IMR-90 (cell line): ENCODE measurements around the gene CLCF1. TPM values are rescaled to one million over a fixed set of nuclear protein-coding genes. Genes with fewer than 3 reads are reported as not detected.

ENCODE experiments used
- ATAC-seq: fragments of 200-7000 bp; cut with Tn5 transposase; 2 replicates; pipeline ENCODE4 v1.9.1; 2020; ENCODE audit warnings: low read depth, mild to moderate bottlenecking, moderate library complexity
- BruUV-seq: library from RNA; stranded (reverse); fragments of 400-500 nt; replicated peaks from 2 replicates; lab custom pipeline; 2021; lab: Mats Ljungman, UMichigan
- CTCF ChIA-PET: fragments of 300-600 bp; formaldehyde crosslinking; extraction: SDS; loops from one replicate; lab custom pipeline; 2021; ENCODE audit warnings: antibody characterized with exemption; lab: Yijun Ruan, JAX
- POLR2A ChIA-PET: fragments of 300-600 bp; sonication (Branson Sonifier 250); formaldehyde crosslinking; loops from one replicate; lab custom pipeline; 2022; ENCODE audit warnings: antibody characterized with exemption; ENCODE audit not compliant: unreplicated experiment; lab: Charles Lee
- DNase-seq: peaks from one replicate; pipeline ENCODE4 v3.0.0; 2013
- H2AFZ ChIP-seq: replicated peaks from 2 replicates; pipeline ENCODE3; 2013; ENCODE audit warnings: low read length, mild to moderate bottlenecking; ENCODE audit not compliant: poor library complexity
- H2AK5ac ChIP-seq: 2 replicates; pipeline ENCODE4 v1.6.1; 2013; ENCODE audit warnings: low read depth, low read length, inconsistent platforms
- H2AK9ac ChIP-seq: replicated peaks from 2 replicates; pipeline ENCODE3; 2013; ENCODE audit warnings: mild to moderate bottlenecking, low read depth, low read length, moderate library complexity; ENCODE audit not compliant: poor library complexity
- H2BK120ac ChIP-seq: 2 replicates; pipeline ENCODE4 v1.6.1; 2013; ENCODE audit warnings: low read depth, low read length, inconsistent platforms
- H2BK15ac ChIP-seq: 3 replicates; pipeline ENCODE4 v1.6.1; 2013; ENCODE audit warnings: low read depth, low read length, inconsistent platforms
- H2BK20ac ChIP-seq: 2 replicates; pipeline ENCODE4 v1.6.1; 2013; ENCODE audit warnings: low read depth, mild to moderate bottlenecking, inconsistent platforms, low read length, moderate library complexity
- H2BK5ac ChIP-seq: 2 replicates; pipeline ENCODE4 v1.6.1; 2013; ENCODE audit warnings: mild to moderate bottlenecking, low read depth, low read length, inconsistent platforms; ENCODE audit not compliant: poor library complexity, severe bottlenecking
- H3K14ac ChIP-seq: replicated peaks from 2 replicates; pipeline ENCODE4 v1.6.1; 2013; ENCODE audit warnings: low read depth, low read length, inconsistent platforms
- H3K18ac ChIP-seq: 2 replicates; pipeline ENCODE4 v1.6.1; 2013; ENCODE audit warnings: low read depth, low read length, control low read depth
- H3K23ac ChIP-seq: 2 replicates; pipeline ENCODE4 v1.6.1; 2013; ENCODE audit warnings: low read depth, low read length, inconsistent platforms
- H3K27ac ChIP-seq: 2 replicates; pipeline ENCODE4 v1.5.1; 2013; ENCODE audit warnings: mild to moderate bottlenecking, control low read depth, low read length; ENCODE audit not compliant: insufficient read depth
- H3K27me3 ChIP-seq: 2 replicates; pipeline ENCODE4 v1.6.1; 2013; ENCODE audit warnings: low read length; ENCODE audit not compliant: control insufficient read depth, insufficient read depth
- H3K36me3 ChIP-seq: 2 replicates; pipeline ENCODE4 v1.6.1; 2013; ENCODE audit warnings: low read length, mixed read lengths; ENCODE audit not compliant: control insufficient read depth, insufficient read depth
- H3K4ac ChIP-seq: 2 replicates; pipeline ENCODE4 v1.6.1; 2013; ENCODE audit warnings: low read depth, low read length, inconsistent platforms
- H3K4me1 ChIP-seq: 2 replicates; pipeline ENCODE4 v1.6.1; 2013; ENCODE audit warnings: low read length, mixed read lengths; ENCODE audit not compliant: control insufficient read depth, insufficient read depth
- H3K4me2 ChIP-seq: 2 replicates; pipeline ENCODE4 v1.6.1; 2013; ENCODE audit warnings: low read depth, mild to moderate bottlenecking, control low read depth, low read length, moderate library complexity
- H3K4me3 ChIP-seq: 2 replicates; pipeline ENCODE4 v1.5.1; 2013; ENCODE audit warnings: low read depth, mild to moderate bottlenecking, control low read depth, low read length, moderate library complexity; ENCODE audit not compliant: insufficient read depth
- H3K56ac ChIP-seq: 2 replicates; pipeline ENCODE4 v1.6.1; 2013; ENCODE audit warnings: low read length, inconsistent platforms; ENCODE audit not compliant: insufficient read depth; ENCODE audit errors: extremely low read depth
- H3K79me1 ChIP-seq, 2 experiments: 2 replicates each; pipeline ENCODE4 v1.6.1; 2013; ENCODE audit warnings: low read length in 2 of 2, inconsistent platforms in 1 of 2, low read depth in 1 of 2
- H3K9ac ChIP-seq: 2 replicates; pipeline ENCODE4 v1.6.1; 2013; ENCODE audit warnings: low read depth, low read length, control low read depth
- H3K9me1 ChIP-seq: 2 replicates; pipeline ENCODE4 v1.6.1; 2013; ENCODE audit warnings: low read length, inconsistent platforms; ENCODE audit not compliant: insufficient read depth
- H3K9me3 ChIP-seq: 2 replicates; pipeline ENCODE4 v1.6.1; 2013; ENCODE audit warnings: low read length; ENCODE audit not compliant: control insufficient read depth, insufficient read depth
- H4K20me1 ChIP-seq: 2 replicates; pipeline ENCODE4 v1.6.1; 2013; ENCODE audit warnings: low read length, inconsistent platforms; ENCODE audit not compliant: insufficient read depth
- H4K5ac ChIP-seq: 2 replicates; pipeline ENCODE4 v1.6.1; 2013; ENCODE audit warnings: mild to moderate bottlenecking, low read depth, low read length, control low read depth
- H4K8ac ChIP-seq, 2 experiments: 2 replicates each; pipeline ENCODE4 v1.6.1; 2013; ENCODE audit warnings: low read depth in 2 of 2, low read length in 2 of 2, control low read depth in 1 of 2, inconsistent platforms in 1 of 2
- H4K91ac ChIP-seq: 2 replicates; pipeline ENCODE4 v1.6.1; 2013; ENCODE audit warnings: low read depth, low read length, inconsistent platforms; ENCODE audit not compliant: insufficient read depth
- BHLHE40 ChIP-seq: fragments of 150-350 bp; IDR thresholded peaks from 2 replicates; pipeline ENCODE4 v1.6.1; 2016; ENCODE audit warnings: mild to moderate bottlenecking, low read depth, low read length
- CHD1 ChIP-seq: IDR thresholded peaks from 2 replicates; pipeline ENCODE4 v1.6.1; 2012; ENCODE audit warnings: low read depth, low read length, improper control_type of control experiment
- MAFK ChIP-seq: IDR thresholded peaks from 2 replicates; pipeline ENCODE4 v1.6.1; 2012; ENCODE audit warnings: low read depth, low read length, improper control_type of control experiment
- MAZ ChIP-seq: IDR thresholded peaks from 2 replicates; pipeline ENCODE4 v1.6.1; 2012; ENCODE audit warnings: low read depth, mild to moderate bottlenecking, low read length, improper control_type of control experiment, moderate library complexity, borderline replicate concordance
- MXI1 ChIP-seq: IDR thresholded peaks from 2 replicates; pipeline ENCODE4 v1.6.1; 2012; ENCODE audit warnings: low read depth, mild to moderate bottlenecking, low read length, moderate library complexity, borderline replicate concordance
- NFE2L2 ChIP-seq: fragments of 150-350 bp; IDR thresholded peaks from 2 replicates; pipeline ENCODE4 v1.6.1; 2016; ENCODE audit warnings: low read depth, mild to moderate bottlenecking, low read length
- POLR2A ChIP-seq: IDR thresholded peaks from 2 replicates; pipeline ENCODE4 v1.6.1; 2012; ENCODE audit warnings: mild to moderate bottlenecking, low read depth, low read length
- RCOR1 ChIP-seq: IDR thresholded peaks from 2 replicates; pipeline ENCODE4 v1.6.1; 2012; ENCODE audit warnings: mild to moderate bottlenecking, low read length, improper control_type of control experiment; ENCODE audit not compliant: insufficient replicate concordance
- SMC3 ChIP-seq: fragments of 150-350 bp; IDR thresholded peaks from 2 replicates; pipeline ENCODE4 v1.6.1; 2016; ENCODE audit warnings: low read depth, mild to moderate bottlenecking, antibody characterized with exemption, low read length, moderate library complexity
- WGBS, 2 experiments: methylation state at CpG; one replicate each; pipeline versions ENCODE4 v1.1.5 to v1.1.7; 2013; ENCODE audit warnings: missing lambda C conversion rate in 2 of 2; ENCODE audit not compliant: insufficient read length in 1 of 2; ENCODE audit errors: extremely low coverage in 2 of 2; 5-methylcytosine and 5-hydroxymethylcytosine counted together
- dilution Hi-C: fragments of 300-500 bp; cut with HindIII; formaldehyde crosslinking; loops from one replicate; pipeline ENCODE4 v1.14.3; 2018; ENCODE audit warnings: low sequenced_read_pairs; ENCODE audit not compliant: unreplicated experiment
- in situ Hi-C: fragments of 300-500 bp; cut with MboI; formaldehyde crosslinking; loops from 3 replicates; pipeline ENCODE4 v1.14.3; 2019; ENCODE audit warnings: low sequenced_read_pairs, inconsistent platforms, mixed read lengths
- intact Hi-C: fragments of 100-400 bp; cut with micrococcal nuclease; formaldehyde crosslinking; loops from 2 replicates; pipeline ENCODE4 v1.10.0; 2022
- polyA plus RNA-seq, 3 experiments: library from polyadenylated mRNA; depleted of rRNA; stranded (reverse); fragments of >200 nt; gene quantifications; 2 replicates each; pipeline ENCODE4 v1.2.3, GENCODE V29; 2012; ENCODE audit warnings: low replicate concordance in 1 of 3
- total RNA-seq: library from RNA; depleted of rRNA; stranded (reverse); fragments of >200 nt; gene quantifications from 2 replicates; pipeline ENCODE4 v1.2.3, GENCODE V29; 2012
- TF ChIP-seq, protein P1 (sequence below): fragments of 150-350 bp; IDR thresholded peaks from 2 replicates; pipeline ENCODE4 v1.6.1; 2016; ENCODE audit warnings: low read depth, mild to moderate bottlenecking, low read length, moderate library complexity, borderline replicate concordance
- TF ChIP-seq, protein P2 (sequence below): conservative IDR thresholded peaks from 2 replicates; pipeline ENCODE4 v1.5.1; 2012; ENCODE audit warnings: mild to moderate bottlenecking, low read depth, low read length, improper control_type of control experiment

Gene CLCF1
- total and polyA plus RNA-seq, 2 of the 4 experiments (the other 2 are of a cell fraction), result 5.6 to 27.8 TPM

DNA sequence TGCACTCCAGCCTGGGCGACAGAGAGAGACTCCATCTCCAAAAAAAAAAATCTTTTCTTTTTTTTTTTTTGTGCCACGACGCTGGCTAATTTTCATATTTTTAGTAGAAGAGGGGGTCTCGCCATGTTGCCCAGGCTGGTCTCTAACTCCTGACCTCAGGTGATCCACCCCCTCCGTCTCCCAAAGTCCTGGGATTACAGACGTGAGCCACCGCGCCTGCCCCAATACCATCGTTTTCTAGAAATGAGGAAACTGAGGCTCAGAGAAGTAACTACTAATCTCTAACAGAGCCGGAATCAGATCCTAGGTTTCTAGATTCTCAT is 56.6 kb downstream of the CLCF1 start:
- Histone ChIP-seq H3K27me3 (no peaks in the 10 kb centered on the region), H3K36me3 (no peaks in the 10 kb centered on the region; the same call in 1 of the 2 replicates), H2BK15ac (no peak overlapping the region), H3K4me3 (peak overlapping the region; percentile 67), H3K79me1 (no peaks in the 10 kb centered on the region; a peak in 1 of 4 replicates), H3K4ac (peak overlapping the region; percentile 54), H3K56ac (no peak overlapping the region), H4K91ac (no peak overlapping the region), H2BK5ac (peak overlapping the region; percentile 47), H3K4me2 (peak overlapping the region; percentile 59), H3K9me3 (no peaks in the 10 kb centered on the region), H2BK20ac (no peak overlapping the region), H3K14ac (0 out of 2 replicates have a peak overlapping the region, but pooled peaks have one; percentile 45), H2AK5ac (no peak overlapping the region), H3K23ac (0 out of 2 replicates have a peak overlapping the region, but pooled peaks have one; percentile 18), H2AK9ac (no peak overlapping the region), H2BK120ac (peak overlapping the region; percentile 9; the same call in 1 of the 2 replicates), H3K9me1 (peaks cover 3% of the 10 kb centered on the region; the same call in 1 of the 2 replicates), H3K27ac (peak overlapping the region; percentile 42), H4K20me1 (no peaks in the 10 kb centered on the region; the same call in 1 of the 2 replicates), H3K18ac (peak overlapping the region; percentile 16; the same call in 1 of the 2 replicates), H4K5ac (peak overlapping the region; percentile 51), H3K4me1 (0 out of 2 replicates have a peak, but pooled peaks cover 2% of the 10 kb centered on the region), H2AFZ (peak overlapping the region; percentile 98), H3K9ac (peak overlapping the region; percentile 43), H4K8ac (peak overlapping the region; percentile 22 to 90; a peak in 2 of 4 replicates)
- WGBS, 2 experiments, result 0% methylated on average over 1 of the region's 10 CpGs; no CpG with 5 or more reads in 1 of the 2 experiments
- BruUV-seq, result no TSS peak
- DNase-seq (no peak), ATAC-seq (no peak)
- CTCF ChIA-PET, result interaction anchor here (0.7 to 1.6 kb wide), 12 partner anchors 8 to 236 kb away, joined by 3 to 13 read pairs (median 5); partner anchors contain the start of genes GRK2 and SSH3
- dilution Hi-C loops, result no loop called here
- POLR2A ChIA-PET, result interaction anchor here (1.4 kb wide), 1 partner anchor 55 kb away, joined by 7 read pairs; no protein-coding TSS in a partner anchor
- TF ChIP-seq BHLHE40, result no peak
- TF ChIP-seq MAZ, result no peak
- TF ChIP-seq RCOR1, result no peak
- TF ChIP-seq MXI1, result no peak
- no peak for TF ChIP-seq POLR2A
- TF ChIP-seq, protein P1, sequence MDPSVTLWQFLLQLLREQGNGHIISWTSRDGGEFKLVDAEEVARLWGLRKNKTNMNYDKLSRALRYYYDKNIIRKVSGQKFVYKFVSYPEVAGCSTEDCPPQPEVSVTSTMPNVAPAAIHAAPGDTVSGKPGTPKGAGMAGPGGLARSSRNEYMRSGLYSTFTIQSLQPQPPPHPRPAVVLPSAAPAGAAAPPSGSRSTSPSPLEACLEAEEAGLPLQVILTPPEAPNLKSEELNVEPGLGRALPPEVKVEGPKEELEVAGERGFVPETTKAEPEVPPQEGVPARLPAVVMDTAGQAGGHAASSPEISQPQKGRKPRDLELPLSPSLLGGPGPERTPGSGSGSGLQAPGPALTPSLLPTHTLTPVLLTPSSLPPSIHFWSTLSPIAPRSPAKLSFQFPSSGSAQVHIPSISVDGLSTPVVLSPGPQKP, result no peak
- TF ChIP-seq, protein P2, sequence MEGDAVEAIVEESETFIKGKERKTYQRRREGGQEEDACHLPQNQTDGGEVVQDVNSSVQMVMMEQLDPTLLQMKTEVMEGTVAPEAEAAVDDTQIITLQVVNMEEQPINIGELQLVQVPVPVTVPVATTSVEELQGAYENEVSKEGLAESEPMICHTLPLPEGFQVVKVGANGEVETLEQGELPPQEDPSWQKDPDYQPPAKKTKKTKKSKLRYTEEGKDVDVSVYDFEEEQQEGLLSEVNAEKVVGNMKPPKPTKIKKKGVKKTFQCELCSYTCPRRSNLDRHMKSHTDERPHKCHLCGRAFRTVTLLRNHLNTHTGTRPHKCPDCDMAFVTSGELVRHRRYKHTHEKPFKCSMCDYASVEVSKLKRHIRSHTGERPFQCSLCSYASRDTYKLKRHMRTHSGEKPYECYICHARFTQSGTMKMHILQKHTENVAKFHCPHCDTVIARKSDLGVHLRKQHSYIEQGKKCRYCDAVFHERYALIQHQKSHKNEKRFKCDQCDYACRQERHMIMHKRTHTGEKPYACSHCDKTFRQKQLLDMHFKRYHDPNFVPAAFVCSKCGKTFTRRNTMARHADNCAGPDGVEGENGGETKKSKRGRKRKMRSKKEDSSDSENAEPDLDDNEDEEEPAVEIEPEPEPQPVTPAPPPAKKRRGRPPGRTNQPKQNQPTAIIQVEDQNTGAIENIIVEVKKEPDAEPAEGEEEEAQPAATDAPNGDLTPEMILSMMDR, result no peak
- TF ChIP-seq CHD1, result no peak
- no peak for TF ChIP-seq SMC3
- TF ChIP-seq MAFK, result no peak
- no peak for TF ChIP-seq NFE2L2
- intact Hi-C loops, result loop anchor here (1.0 kb wide), 3 partner anchors 51 to 236 kb away; partner anchors contain the start of gene GRK2
- in situ Hi-C loops, result loop anchor here (5.0 to 10.0 kb wide), 2 partner anchors 55 to 232 kb away; no protein-coding TSS in a partner anchor
